Esophagus muscularis mucosa (tissue), 4 donors: ENCODE measurements around the gene CORO7. TPM values are rescaled to one million over a fixed set of nuclear protein-coding genes. Genes with fewer than 3 reads are reported as not detected.

Experiments used
- DNase-seq: peaks from one replicate; pipeline ENCODE4 v3.0.0-alpha.2; 2017; ENCODE audit errors: extremely low spot score
- H3K27ac ChIP-seq, 4 donors: fragments of 200-600 bp; sonication (generic); replicated peaks in 1 of 4; 1 replicate in 3 of 4; 2 replicates in 1 of 4; pipeline ENCODE4 v1.5.1; 2016 to 2019; ENCODE audit warnings: mild to moderate bottlenecking in 1 of 4
- H3K27me3 ChIP-seq, 4 donors: fragments of 200-600 bp; sonication (generic); one replicate each; pipeline versions ENCODE4 v1.5.1 to v1.6.0; 2016 to 2019
- H3K36me3 ChIP-seq, 4 donors: fragments of 200-600 bp; sonication (generic); one replicate each; pipeline ENCODE4 v1.5.1; 2016 to 2019
- H3K4me1 ChIP-seq, 4 donors: fragments of 200-600 bp; sonication (generic); one replicate each; pipeline ENCODE4 v1.5.1; 2016 to 2019
- H3K4me3 ChIP-seq, 4 donors: fragments of 200-600 bp; sonication (generic); 1 replicate in 2 of 4; 2 replicates in 2 of 4; pipeline ENCODE4 v1.5.1; 2016 to 2019; ENCODE audit warnings: mild to moderate bottlenecking in 4 of 4, moderate library complexity in 1 of 4
- H3K9me3 ChIP-seq, 4 donors: fragments of 200-600 bp; sonication (generic); 1 replicate in 3 of 4; 2 replicates in 1 of 4; pipeline ENCODE4 v1.5.1; 2016 to 2019
- CTCF ChIP-seq, 3 experiments: fragments of 200-600 bp in 2 of 3; fragments of 450-650 bp in 1 of 3; sonication (generic) in 2 of 3; IDR thresholded peaks; one replicate each; pipeline ENCODE4 v1.5.1; 2017 to 2019; ENCODE audit warnings: antibody characterized with exemption in 3 of 3, mild to moderate bottlenecking in 2 of 3, moderate library complexity in 1 of 3
- EP300 ChIP-seq: sonication (generic); formaldehyde crosslinking; IDR thresholded peaks from one replicate; pipeline ENCODE4 v1.6.1; 2017; ENCODE audit warnings: antibody characterized with exemption
- POLR2A ChIP-seq: fragments of 450-650 bp; IDR thresholded peaks from one replicate; pipeline ENCODE4 v1.6.1; 2017; ENCODE audit warnings: antibody characterized with exemption, moderate library complexity, mild to moderate bottlenecking, low read depth
- POLR2AphosphoS5 ChIP-seq, 2 donors: sonication (generic); formaldehyde crosslinking; IDR thresholded peaks; one replicate each; pipeline ENCODE4 v1.6.1; 2017; ENCODE audit warnings: antibody characterized with exemption in 2 of 2
- WGBS: methylation state at CpG from one replicate; pipeline ENCODE4 v1.1.5; 2018; 5-methylcytosine and 5-hydroxymethylcytosine counted together
- intact Hi-C: fragments of 100-400 bp; cut with DNase I; formaldehyde crosslinking; loops from one replicate; pipeline ENCODE4 v1.15.1; 2023
- total RNA-seq, 4 donors: library from RNA; depleted of rRNA; stranded (reverse); fragments of >200 nt; gene quantifications; one replicate each; pipeline versions ENCODE4 v1.1.0 to v1.2.1, GENCODE V29; 2016

The CORO7 gene
- total RNA-seq, 4 donors from 2014 or later: 11.6 to 24.6 (median 21.3) TPM

DNA sequence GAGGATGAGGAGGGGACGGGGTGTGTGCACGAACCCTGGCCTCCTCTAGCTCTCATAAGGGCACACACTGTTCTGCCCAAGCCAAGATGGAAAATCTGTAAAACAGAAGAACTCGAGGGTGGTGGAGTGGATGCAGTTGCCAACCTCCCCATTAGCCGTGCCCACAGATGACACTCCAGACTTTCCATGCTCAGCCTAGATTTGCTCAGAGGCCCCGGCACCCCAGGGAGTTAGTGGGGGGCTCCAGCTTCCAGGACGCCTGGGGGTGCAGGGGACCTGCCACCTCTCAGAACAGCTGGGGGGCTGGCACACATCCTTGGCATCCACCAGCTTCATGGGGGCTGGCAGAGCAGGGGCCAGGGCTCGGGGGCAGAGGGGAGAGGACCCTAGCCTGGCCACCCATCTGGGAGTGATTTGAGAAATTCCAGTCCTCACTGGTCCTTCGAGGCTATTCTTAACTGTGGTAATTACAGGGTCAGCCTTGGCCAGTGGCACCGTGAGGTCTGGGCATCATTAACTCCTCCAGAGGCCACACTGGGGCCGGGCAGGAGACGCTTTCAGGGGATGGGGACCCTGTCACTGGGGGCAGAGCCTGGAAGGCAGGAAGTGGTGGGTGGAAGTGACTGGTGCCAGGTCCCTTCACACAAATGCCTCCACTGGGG is 30.5 kb downstream of the CORO7 start:
- Histone ChIP-seq H3K27me3 (no peaks in the 10 kb centered on the region), H3K4me3 (no peak overlapping the region), H3K36me3 (peaks cover 15 to 99% (median 64%) of the 10 kb centered on the region in 4 donors), H3K27ac (peak overlapping the region; percentile 2 to 62 (median 38)), H3K4me1 (peaks cover 15 to 59% (median 35%) of the 10 kb centered on the region in 4 donors), H3K9me3 (no peaks in the 10 kb centered on the region)
- no peak for DNase-seq
- 84% methylated on average over 11 of the region's 11 CpGs for WGBS
- intact Hi-C loops: no loop called here
- TF ChIP-seq CTCF (IDR thresholded peaks at IDR 0.05) (no peak), EP300 (no peak), POLR2A (no peak), POLR2AphosphoS5 (IDR thresholded peaks at IDR 0.05) (no peak)

DNA sequence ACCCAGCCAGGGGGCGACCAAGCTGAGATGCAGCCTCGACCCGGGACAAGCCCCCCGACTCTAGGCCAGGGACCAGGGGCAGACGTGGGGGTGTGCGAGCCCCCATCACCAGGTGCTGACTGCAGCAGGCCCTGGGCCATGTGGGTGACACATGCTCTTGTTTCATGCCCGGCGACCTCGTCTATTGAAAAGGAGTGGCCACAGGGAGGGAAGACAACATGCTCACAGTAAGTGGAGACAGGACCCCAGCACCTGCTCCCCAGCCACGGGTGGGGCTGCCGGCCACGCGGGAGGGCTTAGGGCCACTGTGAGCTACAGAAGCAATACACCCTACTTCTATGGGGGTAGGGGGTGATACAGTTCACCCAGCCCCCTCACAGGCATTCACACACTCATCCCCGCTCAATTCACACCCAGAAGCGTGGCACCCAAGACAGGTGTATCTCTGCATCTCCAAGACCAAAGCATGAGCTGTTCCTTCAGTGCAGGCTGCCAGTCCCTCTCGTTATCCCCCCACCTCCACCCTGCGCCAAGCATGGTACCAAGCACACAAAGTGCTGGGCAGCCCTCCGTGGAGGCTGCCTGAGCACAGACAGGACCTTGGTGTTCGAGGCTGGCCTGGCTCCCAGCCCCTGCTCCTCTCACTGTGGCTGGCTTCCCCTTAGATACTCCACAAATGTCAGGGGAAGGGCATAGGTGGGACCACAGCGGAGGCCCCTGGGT is 31.2 kb downstream of the CORO7 start:
- Histone ChIP-seq H3K27me3 (no peaks in the 10 kb centered on the region), H3K4me1 (peaks cover 15 to 66% (median 38%) of the 10 kb centered on the region in 4 donors), H3K9me3 (no peaks in the 10 kb centered on the region), H3K36me3 (peaks cover 16 to 99% (median 67%) of the 10 kb centered on the region in 4 donors), H3K4me3 (no peak overlapping the region), H3K27ac (peak overlapping the region in 2 of 4 donors; percentile 2 to 45)
- 89% methylated on average over 8 of the region's 20 CpGs for WGBS
- no peak for TF ChIP-seq POLR2AphosphoS5 (IDR thresholded peaks at IDR 0.05)
- no peak for TF ChIP-seq CTCF (IDR thresholded peaks at IDR 0.05)
- TF ChIP-seq POLR2A: no peak
- no peak for DNase-seq
- intact Hi-C loops: no loop called here

- TF ChIP-seq POLR2AphosphoS5 (IDR thresholded peaks at IDR 0.05) (no peak), CTCF (IDR thresholded peaks at IDR 0.05) (no peak), EP300 (no peak), POLR2A (no peak)
- no peak for DNase-seq
- Histone ChIP-seq H3K4me1 (peaks cover 15 to 64% (median 38%) of the 10 kb centered on the region in 4 donors), H3K27ac (peak overlapping the region in 1 of 4 donors; percentile 16), H3K27me3 (no peaks in the 10 kb centered on the region), H3K9me3 (no peaks in the 10 kb centered on the region), H3K36me3 (peaks cover 16 to 92% (median 68%) of the 10 kb centered on the region in 4 donors), H3K4me3 (no peak overlapping the region)
- 83% methylated on average over 4 of the region's 20 CpGs for WGBS
- intact Hi-C loops: no loop called here
Measured at GRCh38 chr16:4384509-4384942, 31.9 kb downstream of the CORO7 start.

- WGBS: 80% methylated on average over 1 of the region's 12 CpGs
- no peaks in the 10 kb centered on the region for H3K9me3 ChIP-seq
- no peak for DNase-seq
- no peaks in the 10 kb centered on the region for H3K27me3 ChIP-seq
- H3K27ac ChIP-seq: peak overlapping the region in 2 of 4 donors; percentile 6 to 35
- H3K4me1 ChIP-seq: peaks cover 8 to 63% (median 36%) of the 10 kb centered on the region in 4 donors
- intact Hi-C loops: no loop called here
- TF ChIP-seq CTCF (IDR thresholded peaks at IDR 0.05) (no peak), POLR2AphosphoS5 (IDR thresholded peaks at IDR 0.05) (no peak), EP300 (no peak), POLR2A (no peak)
- peaks cover 16 to 85% (median 66%) of the 10 kb centered on the region in 4 donors for H3K36me3 ChIP-seq
- H3K4me3 ChIP-seq: no peak overlapping the region
Measured at GRCh38 chr16:4383591-4384444, 32.6 kb downstream of the CORO7 start.
